Transverse colon (tissue), 4 donors: ENCODE measurements around the gene PNLIP. TPM values are rescaled to one million over a fixed set of nuclear protein-coding genes. Genes with fewer than 3 reads are reported as not detected.

Source experiments
- DNase-seq: peaks from one replicate; pipeline ENCODE4 v3.0.0-alpha.2; 2019
- H3K27ac ChIP-seq, 4 donors: fragments of 200-600 bp; sonication (generic); 2 replicates each; pipeline ENCODE4 v1.5.1; 2016 to 2018; ENCODE audit warnings: inconsistent platforms in 4 of 4
- H3K27me3 ChIP-seq: fragments of 200-600 bp; sonication (generic); 2 replicates; pipeline ENCODE4 v1.5.1; 2017; ENCODE audit warnings: inconsistent platforms
- H3K36me3 ChIP-seq, 4 donors: fragments of 200-600 bp; sonication (generic); 2 replicates each; pipeline ENCODE4 v1.5.1; 2017 to 2019; ENCODE audit warnings: inconsistent platforms in 4 of 4
- H3K4me1 ChIP-seq, 4 donors: fragments of 200-600 bp; sonication (generic); 2 replicates each; pipeline ENCODE4 v1.5.1; 2017 to 2020; ENCODE audit warnings: inconsistent platforms in 4 of 4
- H3K4me3 ChIP-seq, 4 donors: fragments of 200-600 bp; sonication (generic); 1 replicate in 1 of 4; 2 replicates in 3 of 4; pipeline versions ENCODE4 v1.5.1 to v1.6.1; 2017 to 2019; ENCODE audit warnings: inconsistent platforms in 4 of 4
- H3K9me3 ChIP-seq, 2 donors: fragments of 200-600 bp; sonication (generic); 2 replicates each; pipeline ENCODE4 v1.5.1; 2017 to 2019; ENCODE audit warnings: inconsistent platforms in 2 of 2
- EP300 ChIP-seq: sonication (generic); formaldehyde crosslinking; IDR thresholded peaks from one replicate; pipeline ENCODE4 v1.6.1; 2017; ENCODE audit warnings: antibody characterized with exemption, low read depth
- POLR2A ChIP-seq: fragments of 450-650 bp; IDR thresholded peaks from one replicate; pipeline ENCODE4 v1.6.1; 2016; ENCODE audit warnings: antibody characterized with exemption, mild to moderate bottlenecking, moderate library complexity
- POLR2AphosphoS5 ChIP-seq, 3 donors: sonication (generic); formaldehyde crosslinking; IDR thresholded peaks; one replicate each; pipeline ENCODE4 v1.6.1; 2016; ENCODE audit warnings: antibody characterized with exemption in 3 of 3
- WGBS, 2 donors: methylation state at CpG; one replicate each; pipeline ENCODE4 v1.1.5; 2018; ENCODE audit warnings: low coverage in 1 of 2; 5-methylcytosine and 5-hydroxymethylcytosine counted together
- in situ Hi-C, 4 donors: fragments of 200-750 bp; cut with MboI; loops; one replicate each; pipeline versions ENCODE4 v1.15.0 to v1.15.1; 2017; ENCODE audit warnings: low sequenced_read_pairs in 3 of 4, low pct_ligation_motif_present in 1 of 4, low pct_unique_long_range_greater_than_20kb in 1 of 4
- intact Hi-C: fragments of 100-400 bp; cut with DNase I; formaldehyde crosslinking; loops from one replicate; pipeline ENCODE4 v1.15.1; 2023; ENCODE audit warnings: low total_unique reads
- total RNA-seq, 4 donors: library from RNA; depleted of rRNA; stranded (reverse); fragments of >200 nt; gene quantifications; one replicate each; pipeline ENCODE4 v1.1.0, GENCODE V29; 2016
- TF ChIP-seq, protein P1 (sequence below), 5 experiments: fragments of 200-600 bp in 3 of 5; fragments of 450-650 bp in 2 of 5; sonication (generic) in 3 of 5; IDR thresholded peaks; 1 replicate in 2 of 5; 2 replicates in 3 of 5; pipeline ENCODE4 v1.5.1; 2016 to 2017; ENCODE audit warnings: antibody characterized with exemption in 5 of 5, inconsistent platforms in 3 of 5, mild to moderate bottlenecking in 2 of 5, moderate library complexity in 1 of 5

The PNLIP gene
- total RNA-seq, 4 donors from 2014 or later, result not detected

DNA sequence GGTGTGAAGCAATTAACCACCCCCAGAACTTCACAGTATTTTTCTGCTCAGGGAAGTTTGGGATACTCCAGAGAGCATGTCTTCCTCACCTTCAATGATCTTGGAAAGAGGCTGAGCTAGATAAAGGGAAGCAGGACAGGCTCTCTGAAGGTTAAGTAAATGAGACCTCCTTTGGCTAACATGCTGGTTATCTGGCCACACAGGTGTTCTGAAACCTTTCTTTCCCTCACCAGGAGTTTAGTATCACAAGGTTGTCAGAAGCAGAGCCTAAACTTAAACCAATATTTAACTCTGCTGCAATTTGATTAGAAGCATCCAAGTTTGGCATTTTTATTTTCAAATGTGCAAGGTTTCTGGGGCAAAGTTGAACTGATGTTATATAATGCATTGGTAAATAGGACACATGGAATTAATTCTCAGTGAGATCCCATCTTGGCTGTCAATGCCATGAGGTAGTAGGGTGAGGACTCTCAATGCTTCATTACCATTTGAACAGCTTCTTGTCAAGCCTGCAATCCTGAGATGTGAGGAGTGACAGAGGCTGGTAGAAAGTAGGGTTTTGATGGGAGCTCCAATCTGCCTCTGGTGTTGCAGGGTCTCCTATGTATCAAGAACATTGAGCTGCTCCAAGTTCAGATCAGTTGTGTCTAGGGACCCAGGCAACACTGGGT lies 3.6 kb upstream of the PNLIP start:
- Histone ChIP-seq H3K36me3 (no peaks in the 10 kb centered on the region), H3K4me3 (no peak overlapping the region), H3K27me3 (peaks cover 3% of the 10 kb centered on the region), H3K9me3 (no peaks in the 10 kb centered on the region), H3K4me1 (no peaks in the 10 kb centered on the region), H3K27ac (no peak overlapping the region)
- DNase-seq, result no peak
- in situ Hi-C loops (no loop called here), intact Hi-C loops (no loop called here)
- TF ChIP-seq, protein P1, sequence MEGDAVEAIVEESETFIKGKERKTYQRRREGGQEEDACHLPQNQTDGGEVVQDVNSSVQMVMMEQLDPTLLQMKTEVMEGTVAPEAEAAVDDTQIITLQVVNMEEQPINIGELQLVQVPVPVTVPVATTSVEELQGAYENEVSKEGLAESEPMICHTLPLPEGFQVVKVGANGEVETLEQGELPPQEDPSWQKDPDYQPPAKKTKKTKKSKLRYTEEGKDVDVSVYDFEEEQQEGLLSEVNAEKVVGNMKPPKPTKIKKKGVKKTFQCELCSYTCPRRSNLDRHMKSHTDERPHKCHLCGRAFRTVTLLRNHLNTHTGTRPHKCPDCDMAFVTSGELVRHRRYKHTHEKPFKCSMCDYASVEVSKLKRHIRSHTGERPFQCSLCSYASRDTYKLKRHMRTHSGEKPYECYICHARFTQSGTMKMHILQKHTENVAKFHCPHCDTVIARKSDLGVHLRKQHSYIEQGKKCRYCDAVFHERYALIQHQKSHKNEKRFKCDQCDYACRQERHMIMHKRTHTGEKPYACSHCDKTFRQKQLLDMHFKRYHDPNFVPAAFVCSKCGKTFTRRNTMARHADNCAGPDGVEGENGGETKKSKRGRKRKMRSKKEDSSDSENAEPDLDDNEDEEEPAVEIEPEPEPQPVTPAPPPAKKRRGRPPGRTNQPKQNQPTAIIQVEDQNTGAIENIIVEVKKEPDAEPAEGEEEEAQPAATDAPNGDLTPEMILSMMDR (IDR thresholded peaks at IDR 0.05), result no peak
- TF ChIP-seq EP300, result no peak
- TF ChIP-seq POLR2AphosphoS5 (IDR thresholded peaks at IDR 0.05), result no peak
- no peak for TF ChIP-seq POLR2A

DNA sequence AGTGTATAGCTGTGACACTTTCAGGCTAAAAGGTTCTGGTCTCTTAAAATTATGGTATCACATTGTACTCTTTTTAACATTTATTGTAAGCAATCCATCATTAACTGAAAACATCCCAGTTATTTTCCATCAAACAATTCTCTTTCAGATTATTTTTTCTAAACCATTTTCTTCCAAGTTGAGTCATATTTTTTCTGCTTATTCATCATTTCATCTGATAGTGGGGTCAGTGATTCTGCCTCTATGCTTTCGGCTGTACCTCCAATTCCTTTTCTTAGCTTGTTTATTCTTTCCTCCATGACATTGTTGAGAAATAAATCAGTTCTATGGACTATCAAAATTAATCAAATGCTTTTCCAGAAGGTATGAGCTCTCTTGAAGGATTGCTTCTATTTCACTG lies 609 bp upstream of the PNLIP start:
- H3K4me3 ChIP-seq, result no peak overlapping the region
- DNase-seq, result no peak
- no peaks in the 10 kb centered on the region for H3K9me3 ChIP-seq
- 83 to 89% methylated on average over 1 of the region's 1 CpG for WGBS, 2 donors
- intact Hi-C loops, result no loop called here
- H3K4me1 ChIP-seq, result no peaks in the 10 kb centered on the region
- no peaks in the 10 kb centered on the region for H3K27me3 ChIP-seq
- no peaks in the 10 kb centered on the region for H3K36me3 ChIP-seq
- no peak overlapping the region for H3K27ac ChIP-seq
- TF ChIP-seq POLR2AphosphoS5 (IDR thresholded peaks at IDR 0.05) (no peak), EP300 (no peak)
- in situ Hi-C loops, result no loop called here

DNA sequence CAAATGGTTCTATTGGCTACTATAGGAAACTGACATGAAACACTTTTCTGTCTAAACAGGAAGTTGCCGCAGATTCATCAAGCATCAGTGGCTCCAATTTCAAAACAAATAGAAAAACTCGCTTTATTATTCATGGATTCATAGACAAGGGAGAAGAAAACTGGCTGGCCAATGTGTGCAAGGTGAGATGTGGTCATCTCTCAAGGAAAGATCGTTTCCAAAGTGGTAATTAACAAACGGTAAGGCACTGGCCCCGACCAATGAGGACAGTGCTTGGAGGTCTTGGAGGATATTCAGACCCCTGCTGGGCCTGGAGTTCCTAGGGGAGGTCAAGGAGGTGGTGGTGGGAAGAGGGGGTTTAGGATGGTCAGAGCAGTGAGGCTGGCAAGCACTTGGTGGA lies 2.6 kb downstream of the PNLIP start:
- no peaks in the 10 kb centered on the region for H3K27me3 ChIP-seq
- TF ChIP-seq POLR2A (no peak), EP300 (no peak), POLR2AphosphoS5 (IDR thresholded peaks at IDR 0.05) (no peak)
- TF ChIP-seq, protein P1 (IDR thresholded peaks at IDR 0.05), result no peak
- no peaks in the 10 kb centered on the region for H3K9me3 ChIP-seq
- 87 to 88% methylated on average over 2 to 5 of the region's 5 CpGs for WGBS, 2 donors
- H3K36me3 ChIP-seq, result no peaks in the 10 kb centered on the region
- H3K27ac ChIP-seq, result no peak overlapping the region
- in situ Hi-C loops, result no loop called here
- no peak for DNase-seq
- H3K4me1 ChIP-seq, result no peaks in the 10 kb centered on the region
- no peak overlapping the region for H3K4me3 ChIP-seq
- intact Hi-C loops, result no loop called here

DNA sequence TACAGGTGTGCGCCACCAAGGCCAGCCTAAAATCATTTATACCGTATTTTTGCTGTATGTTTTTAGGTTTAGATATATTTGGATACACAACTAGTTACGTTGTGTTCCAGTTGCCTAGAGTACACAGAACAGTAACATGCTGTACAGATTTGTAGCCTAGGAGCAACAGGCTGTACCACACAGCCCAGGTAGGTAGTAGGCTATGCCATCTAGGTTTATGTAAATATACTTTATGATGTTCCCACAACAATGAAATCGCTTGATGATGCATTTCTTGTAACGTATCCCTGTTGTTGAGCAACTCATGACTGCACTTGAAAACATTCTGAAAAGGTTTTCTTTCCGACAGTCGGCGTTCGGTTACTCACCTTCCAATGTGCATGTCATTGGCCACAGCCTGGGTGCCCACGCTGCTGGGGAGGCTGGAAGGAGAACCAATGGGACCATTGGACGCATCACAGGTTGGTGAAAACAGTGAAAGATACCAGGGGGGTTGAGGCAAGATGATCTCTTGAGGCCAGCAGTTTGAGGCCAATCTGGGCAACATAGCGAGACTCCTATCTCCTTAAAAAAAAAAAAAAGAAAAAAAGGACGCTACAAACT lies 7.7 kb downstream of the PNLIP start:
- whole genome bisulfite sequencing, 2 donors, result 81 to 89% methylated on average over 9 to 13 of the region's 13 CpGs

More for the DNA sequence above, 7.7 kb downstream of the PNLIP start:
- TF ChIP-seq EP300, result no peak
- TF ChIP-seq, protein P1 (IDR thresholded peaks at IDR 0.05), result no peak
- TF ChIP-seq POLR2A, result no peak
- no peak for TF ChIP-seq POLR2AphosphoS5 (IDR thresholded peaks at IDR 0.05)
- Histone ChIP-seq H3K9me3 (no peaks in the 10 kb centered on the region), H3K36me3 (no peaks in the 10 kb centered on the region), H3K4me1 (no peaks in the 10 kb centered on the region), H3K27ac (no peak overlapping the region), H3K4me3 (no peak overlapping the region), H3K27me3 (no peaks in the 10 kb centered on the region)
- intact Hi-C loops, result no loop called here
- DNase-seq, result no peak
- in situ Hi-C loops, result no loop called here
